Measurements from ENCODE around the gene SVIL.

DNA sequence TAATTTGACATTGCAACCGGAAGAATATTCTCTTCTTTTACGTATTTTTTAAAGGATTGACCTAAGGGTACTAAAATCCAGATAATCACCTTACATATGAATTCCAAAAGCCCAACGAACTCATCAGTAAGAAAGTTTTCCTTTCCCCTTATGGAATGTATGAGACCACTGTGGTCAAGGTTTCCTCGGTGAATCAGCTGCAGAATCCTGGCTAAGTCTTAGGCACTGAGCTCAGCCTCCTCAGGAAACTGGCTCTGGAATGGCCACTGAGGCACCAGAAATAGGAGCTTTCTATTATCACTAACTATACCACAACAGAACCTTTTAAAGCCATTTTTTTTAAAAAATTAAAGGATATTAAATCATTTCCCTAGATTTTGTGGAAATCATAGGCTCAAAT, 21.0 kb downstream of the SVIL start:
- TF ChIP-seq POLR2AphosphoS5 (IDR thresholded peaks at IDR 0.05): no peak
- TF ChIP-seq, protein P1, sequence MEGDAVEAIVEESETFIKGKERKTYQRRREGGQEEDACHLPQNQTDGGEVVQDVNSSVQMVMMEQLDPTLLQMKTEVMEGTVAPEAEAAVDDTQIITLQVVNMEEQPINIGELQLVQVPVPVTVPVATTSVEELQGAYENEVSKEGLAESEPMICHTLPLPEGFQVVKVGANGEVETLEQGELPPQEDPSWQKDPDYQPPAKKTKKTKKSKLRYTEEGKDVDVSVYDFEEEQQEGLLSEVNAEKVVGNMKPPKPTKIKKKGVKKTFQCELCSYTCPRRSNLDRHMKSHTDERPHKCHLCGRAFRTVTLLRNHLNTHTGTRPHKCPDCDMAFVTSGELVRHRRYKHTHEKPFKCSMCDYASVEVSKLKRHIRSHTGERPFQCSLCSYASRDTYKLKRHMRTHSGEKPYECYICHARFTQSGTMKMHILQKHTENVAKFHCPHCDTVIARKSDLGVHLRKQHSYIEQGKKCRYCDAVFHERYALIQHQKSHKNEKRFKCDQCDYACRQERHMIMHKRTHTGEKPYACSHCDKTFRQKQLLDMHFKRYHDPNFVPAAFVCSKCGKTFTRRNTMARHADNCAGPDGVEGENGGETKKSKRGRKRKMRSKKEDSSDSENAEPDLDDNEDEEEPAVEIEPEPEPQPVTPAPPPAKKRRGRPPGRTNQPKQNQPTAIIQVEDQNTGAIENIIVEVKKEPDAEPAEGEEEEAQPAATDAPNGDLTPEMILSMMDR (IDR thresholded peaks at IDR 0.05; ENCODE audit: poor library complexity, severe bottlenecking): no peak
- TF ChIP-seq EZH2 (IDR thresholded peaks at IDR 0.05; ENCODE audit: borderline replicate concordance, insufficient read depth, low read length, poor library complexity, severe bottlenecking): no peak
- TF ChIP-seq EP300 (conservative IDR thresholded peaks at IDR 0.05; ENCODE audit: poor library complexity, severe bottlenecking): no peak
- TF ChIP-seq, protein P2, sequence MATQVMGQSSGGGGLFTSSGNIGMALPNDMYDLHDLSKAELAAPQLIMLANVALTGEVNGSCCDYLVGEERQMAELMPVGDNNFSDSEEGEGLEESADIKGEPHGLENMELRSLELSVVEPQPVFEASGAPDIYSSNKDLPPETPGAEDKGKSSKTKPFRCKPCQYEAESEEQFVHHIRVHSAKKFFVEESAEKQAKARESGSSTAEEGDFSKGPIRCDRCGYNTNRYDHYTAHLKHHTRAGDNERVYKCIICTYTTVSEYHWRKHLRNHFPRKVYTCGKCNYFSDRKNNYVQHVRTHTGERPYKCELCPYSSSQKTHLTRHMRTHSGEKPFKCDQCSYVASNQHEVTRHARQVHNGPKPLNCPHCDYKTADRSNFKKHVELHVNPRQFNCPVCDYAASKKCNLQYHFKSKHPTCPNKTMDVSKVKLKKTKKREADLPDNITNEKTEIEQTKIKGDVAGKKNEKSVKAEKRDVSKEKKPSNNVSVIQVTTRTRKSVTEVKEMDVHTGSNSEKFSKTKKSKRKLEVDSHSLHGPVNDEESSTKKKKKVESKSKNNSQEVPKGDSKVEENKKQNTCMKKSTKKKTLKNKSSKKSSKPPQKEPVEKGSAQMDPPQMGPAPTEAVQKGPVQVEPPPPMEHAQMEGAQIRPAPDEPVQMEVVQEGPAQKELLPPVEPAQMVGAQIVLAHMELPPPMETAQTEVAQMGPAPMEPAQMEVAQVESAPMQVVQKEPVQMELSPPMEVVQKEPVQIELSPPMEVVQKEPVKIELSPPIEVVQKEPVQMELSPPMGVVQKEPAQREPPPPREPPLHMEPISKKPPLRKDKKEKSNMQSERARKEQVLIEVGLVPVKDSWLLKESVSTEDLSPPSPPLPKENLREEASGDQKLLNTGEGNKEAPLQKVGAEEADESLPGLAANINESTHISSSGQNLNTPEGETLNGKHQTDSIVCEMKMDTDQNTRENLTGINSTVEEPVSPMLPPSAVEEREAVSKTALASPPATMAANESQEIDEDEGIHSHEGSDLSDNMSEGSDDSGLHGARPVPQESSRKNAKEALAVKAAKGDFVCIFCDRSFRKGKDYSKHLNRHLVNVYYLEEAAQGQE (IDR thresholded peaks at IDR 0.05; ENCODE audit: borderline replicate concordance): no peak
- TF ChIP-seq SMC3 (conservative IDR thresholded peaks at IDR 0.05; ENCODE audit: poor library complexity): no peak
- TF ChIP-seq TAF1 (IDR thresholded peaks at IDR 0.05; ENCODE audit: low read depth): no peak
